HFF-Myc (cell line): ENCODE data around the gene LYRM7.
"Not testable (repeated sequence)": the region's sequence is repeated elsewhere in the genome, so short reads cannot be mapped to it uniquely, and the experiment has no call there.

Source experiments
- DNase-seq: peaks from one replicate; pipeline ENCODE4 v3.0.0-alpha.2; 2011; ENCODE audit warnings: low read depth; ENCODE audit errors: extremely low read depth
- H3K4me3 ChIP-seq: replicated peaks from 2 replicates; pipeline ENCODE4 v1.5.1; 2011; ENCODE audit warnings: low read depth, mild to moderate bottlenecking, control low read depth, low read length
- TF ChIP-seq, protein P1 (sequence below): IDR thresholded peaks from 2 replicates; pipeline ENCODE4 v1.5.1; 2012; ENCODE audit warnings: mild to moderate bottlenecking, low read depth, low read length, control low read depth; ENCODE audit errors: missing control alignments

Gene LYRM7

DNA sequence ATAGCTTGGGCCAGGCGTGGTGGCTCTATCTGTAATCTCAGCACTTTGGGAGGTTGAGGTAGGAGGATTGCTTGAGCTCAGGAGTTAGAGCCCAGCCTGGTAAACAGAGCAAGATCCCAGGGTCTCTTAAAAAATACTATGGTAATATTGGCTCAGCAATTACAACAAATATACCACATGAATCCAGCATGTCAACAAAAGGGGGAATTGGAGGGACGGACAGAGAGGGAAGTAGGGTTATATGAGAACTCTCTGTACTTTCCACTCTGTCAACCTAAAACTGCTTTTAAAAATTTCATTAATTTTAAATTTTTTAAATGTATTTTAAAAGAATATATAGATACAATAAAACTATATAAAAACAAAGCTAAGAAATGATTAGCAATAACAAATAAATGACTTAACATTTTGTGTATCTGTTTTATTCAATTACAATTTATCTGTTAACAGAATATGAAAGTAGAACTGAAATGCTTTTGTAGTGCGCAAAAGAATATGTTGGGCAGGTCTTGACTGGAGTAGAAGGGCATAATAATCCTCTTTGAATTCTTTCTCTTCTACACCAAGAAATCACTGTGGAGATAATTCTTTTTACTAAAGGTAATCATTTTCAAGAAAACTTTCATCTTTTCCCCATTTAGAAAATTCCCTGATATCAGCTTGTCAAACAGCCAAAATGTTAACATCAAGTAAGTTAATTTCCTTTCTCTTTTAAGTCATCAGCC is 80.2 kb downstream of the LYRM7 start:
- no peak overlapping the region for H3K4me3 ChIP-seq
- TF ChIP-seq, protein P1, sequence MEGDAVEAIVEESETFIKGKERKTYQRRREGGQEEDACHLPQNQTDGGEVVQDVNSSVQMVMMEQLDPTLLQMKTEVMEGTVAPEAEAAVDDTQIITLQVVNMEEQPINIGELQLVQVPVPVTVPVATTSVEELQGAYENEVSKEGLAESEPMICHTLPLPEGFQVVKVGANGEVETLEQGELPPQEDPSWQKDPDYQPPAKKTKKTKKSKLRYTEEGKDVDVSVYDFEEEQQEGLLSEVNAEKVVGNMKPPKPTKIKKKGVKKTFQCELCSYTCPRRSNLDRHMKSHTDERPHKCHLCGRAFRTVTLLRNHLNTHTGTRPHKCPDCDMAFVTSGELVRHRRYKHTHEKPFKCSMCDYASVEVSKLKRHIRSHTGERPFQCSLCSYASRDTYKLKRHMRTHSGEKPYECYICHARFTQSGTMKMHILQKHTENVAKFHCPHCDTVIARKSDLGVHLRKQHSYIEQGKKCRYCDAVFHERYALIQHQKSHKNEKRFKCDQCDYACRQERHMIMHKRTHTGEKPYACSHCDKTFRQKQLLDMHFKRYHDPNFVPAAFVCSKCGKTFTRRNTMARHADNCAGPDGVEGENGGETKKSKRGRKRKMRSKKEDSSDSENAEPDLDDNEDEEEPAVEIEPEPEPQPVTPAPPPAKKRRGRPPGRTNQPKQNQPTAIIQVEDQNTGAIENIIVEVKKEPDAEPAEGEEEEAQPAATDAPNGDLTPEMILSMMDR = no peak
- DNase-seq = no peak

DNA sequence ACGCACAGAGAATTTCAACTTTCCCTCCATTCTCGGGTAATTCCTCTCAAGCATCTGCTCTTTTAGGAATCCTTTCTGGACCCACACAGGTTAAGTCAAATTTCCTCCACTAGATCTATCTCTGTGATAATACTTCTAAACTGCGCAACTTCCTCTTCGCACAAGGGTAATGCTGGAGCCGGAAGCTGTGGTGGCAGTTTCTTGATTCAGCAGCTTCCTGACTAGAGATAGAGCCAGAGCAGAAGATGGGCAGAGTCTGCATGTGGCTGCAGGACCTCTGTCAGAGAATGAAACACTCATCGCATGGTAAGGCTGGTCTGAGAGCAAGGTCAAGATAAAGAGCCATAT is 82.1 kb downstream of the LYRM7 start:
- DNase-seq = no peak
- H3K4me3 ChIP-seq = no peak overlapping the region
- TF ChIP-seq, protein P1 = no peak

DNA sequence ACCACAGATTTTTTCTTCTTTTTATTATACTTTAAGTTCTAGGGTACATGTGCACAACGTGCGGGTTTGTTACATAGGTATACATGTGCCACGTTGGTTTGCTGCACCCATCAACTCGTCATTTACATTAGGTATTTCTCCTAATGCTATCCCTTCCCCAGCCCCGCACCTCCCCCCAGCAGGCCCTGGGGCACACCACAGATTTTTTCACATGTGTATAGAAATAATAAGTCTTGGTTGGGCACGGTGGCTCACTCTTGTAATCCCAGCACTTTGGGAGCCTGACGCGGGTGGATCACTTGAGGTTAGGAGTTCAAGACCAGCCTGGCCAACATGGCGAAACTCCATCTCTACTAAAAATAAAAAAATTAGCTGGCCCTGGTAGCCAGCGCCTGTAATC is 83.3 kb downstream of the LYRM7 start:
- H3K4me3 ChIP-seq = not testable (repeated sequence)

DNA sequence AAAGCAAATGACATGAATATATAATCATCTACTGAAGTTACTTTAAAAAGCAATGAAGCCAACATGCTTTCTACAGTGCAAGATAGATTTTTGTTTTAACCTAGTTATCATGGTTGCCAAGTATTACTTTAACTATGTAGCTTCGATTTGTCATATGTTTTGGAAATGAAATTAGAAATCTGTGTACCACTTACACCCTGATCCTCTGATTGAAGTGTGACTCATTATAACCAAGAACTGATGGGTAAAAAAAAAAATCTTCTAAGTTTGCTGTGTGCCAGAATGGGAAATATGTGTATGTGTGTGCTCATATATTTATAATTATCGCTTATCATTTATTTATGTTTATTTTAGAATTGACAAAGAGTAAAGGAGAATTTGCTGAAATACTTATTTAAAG is 84.0 kb downstream of the LYRM7 start:
- H3K4me3 ChIP-seq = no peak overlapping the region
- TF ChIP-seq, protein P1 = no peak
- no peak for DNase-seq

More for the DNA sequence above, 83.3 kb downstream of the LYRM7 start:
- DNase-seq = not testable (repeated sequence)
